ENCODE results near the gene RTN4R.
"Not testable (repeated sequence)": the region's sequence is repeated elsewhere in the genome, so short reads cannot be mapped to it uniquely, and the experiment has no call there.

RTN4R gene

DNA sequence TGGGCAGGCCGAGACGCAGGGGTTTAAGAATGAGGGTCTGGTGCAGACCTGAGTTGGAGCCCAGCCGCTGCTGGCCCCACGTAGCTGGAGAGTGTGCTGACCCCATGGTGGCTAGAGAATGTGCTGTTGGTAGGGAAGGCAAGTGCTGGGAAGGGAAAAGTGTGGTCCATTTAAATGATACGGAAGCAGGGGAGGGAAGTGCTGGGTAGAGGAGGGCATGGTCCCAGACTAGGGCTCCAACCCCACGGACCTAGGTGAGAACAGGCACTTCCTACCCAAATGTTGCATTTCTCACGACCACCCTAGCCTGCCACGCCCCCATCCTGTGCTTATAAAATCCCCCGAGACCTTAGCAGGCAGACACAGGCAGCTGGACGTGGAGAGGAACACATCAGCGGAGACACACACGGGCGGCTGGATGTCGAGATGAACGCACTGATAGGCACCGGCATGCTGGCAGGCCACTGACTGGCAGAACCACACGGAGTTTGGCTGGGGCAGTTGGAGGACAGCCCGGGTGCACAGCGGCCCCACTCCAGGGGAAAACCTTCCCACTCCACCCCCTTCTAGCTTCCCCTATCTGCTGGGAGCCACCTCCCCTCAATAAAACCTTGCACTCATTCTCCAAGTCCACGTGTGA, 18.8 kb upstream of the RTN4R start:
- DNase-seq (ENCODE audit: low spot score) = not testable (repeated sequence)

DNA sequence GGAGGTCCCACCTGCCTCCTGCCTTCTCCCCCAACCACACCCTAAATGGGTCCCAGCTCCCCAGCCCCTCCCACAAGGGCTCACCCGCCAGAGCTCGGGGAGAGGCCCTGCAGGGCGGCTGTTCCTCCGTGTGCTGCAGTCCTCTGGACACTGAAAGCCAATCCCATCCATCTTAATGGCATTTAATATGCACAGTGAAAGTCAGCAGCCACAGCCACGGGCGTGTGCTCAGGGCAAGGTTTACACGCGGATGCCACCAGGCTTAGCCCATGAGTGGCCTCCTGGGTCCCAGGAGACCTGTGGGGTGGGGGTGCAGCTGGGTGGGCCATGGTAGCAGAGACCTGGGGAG, 18.2 kb upstream of the RTN4R start:
- DNase-seq (ENCODE audit: low spot score) = not testable (repeated sequence)

DNA sequence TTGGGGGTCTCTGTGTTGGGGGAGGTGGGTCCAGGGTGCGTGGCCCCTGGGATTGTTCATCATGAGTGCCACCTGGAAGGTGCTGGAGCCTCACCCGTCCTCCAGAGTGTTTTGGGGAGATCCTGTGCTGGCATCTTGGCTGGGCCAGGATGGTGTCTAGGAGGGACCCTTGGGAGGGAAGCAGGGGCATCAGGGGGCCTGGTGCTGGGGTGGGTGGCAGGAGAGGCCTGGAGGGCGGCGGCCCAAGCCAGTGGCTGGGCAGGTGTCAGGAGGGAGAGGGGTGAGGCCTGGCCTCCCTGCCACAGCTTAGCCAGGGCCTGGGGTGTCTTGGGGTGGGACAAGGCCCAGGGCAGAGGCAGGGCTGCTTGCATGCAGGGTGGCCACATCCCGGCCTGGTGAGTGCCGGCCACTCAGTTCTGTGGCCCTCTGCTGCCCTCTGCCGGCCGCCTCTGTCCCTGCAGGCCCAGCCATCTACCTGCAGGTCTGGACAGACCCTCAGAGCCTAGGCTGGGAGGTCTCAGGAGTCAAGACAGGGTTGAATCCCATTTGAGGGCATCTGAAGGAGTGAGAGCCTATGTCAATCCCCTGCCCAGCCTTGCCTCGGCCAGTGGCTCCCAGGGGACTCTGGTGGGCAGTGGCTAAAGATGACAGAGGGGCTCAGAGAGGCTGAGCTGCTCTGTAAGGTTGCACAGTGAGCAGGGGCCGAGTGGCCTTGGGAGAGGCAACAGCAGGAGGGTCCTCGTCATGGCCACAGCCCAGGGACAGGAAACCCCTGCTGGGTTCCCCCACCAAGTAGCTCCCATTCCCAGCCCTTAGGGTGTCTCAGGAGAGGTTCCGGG, 17.6 kb upstream of the RTN4R start:
- DNase-seq (ENCODE audit: low spot score) = not testable (repeated sequence)

DNA sequence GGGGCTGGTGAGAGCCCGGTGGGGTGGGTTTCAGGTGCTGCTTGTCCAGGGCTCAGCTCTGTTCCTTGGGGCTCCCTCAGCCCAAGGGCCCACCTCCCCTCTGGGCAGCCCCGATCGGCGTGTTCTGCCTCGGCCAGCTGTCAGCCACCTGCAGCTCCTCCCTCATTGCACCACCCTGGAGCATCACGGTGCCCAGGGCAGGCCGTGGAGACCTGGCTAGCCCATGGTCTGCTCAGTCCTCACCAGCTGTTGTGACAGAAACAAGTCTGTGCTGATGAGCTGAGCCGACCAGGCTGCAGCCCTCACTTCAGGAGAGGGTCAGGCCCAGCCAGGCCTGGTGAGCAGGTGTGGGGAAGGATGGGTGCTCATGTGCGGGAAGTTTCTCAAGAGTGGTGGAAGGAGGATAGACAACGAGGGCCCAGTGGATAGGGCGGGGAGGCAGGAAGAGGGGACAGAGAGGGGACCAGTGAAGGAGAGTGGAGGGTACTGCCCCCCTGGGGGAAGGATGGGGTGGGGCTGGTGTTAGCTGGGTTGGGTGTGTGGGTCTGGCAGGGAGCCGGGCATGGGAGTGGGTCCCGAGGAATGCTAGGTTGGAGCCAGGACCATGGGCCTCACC, 16.5 kb upstream of the RTN4R start:
- DNase-seq (ENCODE audit: low spot score) = no peak

DNA sequence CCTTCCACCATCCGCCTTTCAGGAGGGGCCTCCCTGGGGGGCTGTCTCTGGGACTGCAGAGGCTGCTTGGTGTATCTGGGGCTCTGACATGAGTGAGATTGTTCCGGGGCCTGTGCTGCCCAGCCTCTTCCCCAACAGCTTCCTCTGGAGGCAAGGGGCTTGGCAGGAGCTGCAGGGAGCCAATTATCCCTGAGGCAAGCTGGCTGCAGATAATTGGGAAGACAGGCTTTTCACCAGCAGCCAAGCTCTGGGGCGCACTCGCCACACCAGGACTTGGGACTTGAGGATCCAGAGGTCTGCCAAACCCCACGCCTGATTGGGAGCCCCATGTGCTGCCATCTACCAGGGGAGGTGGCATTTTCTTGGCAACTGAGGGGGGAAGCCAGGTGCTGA, 15.6 kb upstream of the RTN4R start:
- no peak for DNase-seq (ENCODE audit: low spot score)

DNA sequence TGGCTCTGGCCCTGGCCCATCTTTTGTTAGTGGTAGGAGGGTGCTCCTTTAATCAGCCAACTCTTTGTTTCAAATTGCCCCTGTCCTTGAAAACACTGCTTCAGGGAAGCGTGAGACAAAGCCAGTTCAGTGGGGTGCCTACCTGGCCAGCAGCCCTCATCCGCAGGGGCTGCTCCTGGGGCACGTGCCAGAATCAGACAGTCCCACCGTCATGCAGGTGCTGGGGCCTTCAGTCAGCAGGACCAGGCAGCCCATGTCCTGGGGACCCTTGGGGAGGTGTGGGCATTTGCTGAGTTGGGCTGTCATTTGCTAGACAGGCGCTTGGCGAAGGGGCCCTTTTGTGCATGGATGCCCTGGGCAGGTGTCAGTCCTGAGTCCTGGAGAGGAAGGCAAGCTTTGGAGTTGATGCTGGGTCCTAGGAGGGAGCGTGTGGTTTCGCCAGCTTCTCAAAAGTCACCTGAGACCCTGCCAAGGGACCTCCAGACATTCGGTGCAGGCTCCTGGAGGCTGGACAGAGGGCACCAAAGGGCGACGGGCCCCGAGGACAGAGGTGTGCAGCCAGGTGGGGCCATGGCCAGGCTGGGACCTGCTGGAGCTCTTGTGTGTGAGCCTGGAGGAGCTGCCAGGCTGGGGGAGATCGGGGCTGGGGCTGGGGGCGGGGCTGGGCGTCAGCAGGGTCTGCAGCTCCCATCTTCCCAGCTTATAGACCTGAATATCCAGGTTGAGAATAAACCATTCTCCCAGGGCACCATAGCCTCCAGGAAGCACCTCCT, 15.0 kb upstream of the RTN4R start:
- DNase-seq (ENCODE audit: low spot score) = no peak

DNA sequence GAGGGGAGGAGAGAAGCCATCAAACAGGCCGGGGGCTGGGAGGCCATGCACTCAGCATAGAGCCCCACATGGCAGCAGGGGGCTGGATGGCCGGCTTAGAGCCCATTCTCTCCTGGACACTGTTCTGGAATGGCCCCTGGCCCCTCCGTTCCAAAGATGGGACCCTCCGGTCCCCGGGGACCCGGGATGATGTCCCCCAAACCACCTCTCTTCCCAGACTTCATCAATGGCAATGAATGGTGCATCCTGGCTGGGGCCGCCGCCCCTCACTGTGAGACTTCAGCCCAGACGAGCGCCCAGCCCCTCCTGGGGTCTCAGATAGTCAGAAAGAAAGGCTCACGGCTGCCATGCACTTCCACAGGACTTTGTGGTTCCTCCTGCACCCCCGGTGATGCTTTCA, 13.8 kb upstream of the RTN4R start:
- no peak for DNase-seq (ENCODE audit: low spot score)

DNA sequence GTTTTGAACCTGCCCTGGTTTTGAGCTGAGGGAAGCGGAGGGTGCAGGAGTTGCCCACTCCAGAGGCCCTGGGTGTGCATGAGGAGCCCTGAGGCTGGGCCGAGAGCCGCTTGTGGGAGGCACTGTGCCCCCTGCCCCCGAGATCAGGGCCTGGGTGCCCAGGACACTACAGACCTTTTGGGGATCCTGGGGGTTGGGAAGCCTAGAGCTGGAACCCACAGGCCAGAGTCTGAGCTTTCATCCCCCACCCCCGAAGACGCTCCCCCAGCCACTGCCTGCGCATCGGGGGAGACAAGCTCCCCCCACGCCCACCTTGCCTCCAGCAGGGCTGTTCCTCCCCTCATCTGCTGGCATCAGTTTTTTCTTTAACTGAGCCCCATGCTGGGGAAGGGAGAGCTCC, 13.4 kb upstream of the RTN4R start:
- not testable (repeated sequence) for DNase-seq (ENCODE audit: low spot score)

DNA sequence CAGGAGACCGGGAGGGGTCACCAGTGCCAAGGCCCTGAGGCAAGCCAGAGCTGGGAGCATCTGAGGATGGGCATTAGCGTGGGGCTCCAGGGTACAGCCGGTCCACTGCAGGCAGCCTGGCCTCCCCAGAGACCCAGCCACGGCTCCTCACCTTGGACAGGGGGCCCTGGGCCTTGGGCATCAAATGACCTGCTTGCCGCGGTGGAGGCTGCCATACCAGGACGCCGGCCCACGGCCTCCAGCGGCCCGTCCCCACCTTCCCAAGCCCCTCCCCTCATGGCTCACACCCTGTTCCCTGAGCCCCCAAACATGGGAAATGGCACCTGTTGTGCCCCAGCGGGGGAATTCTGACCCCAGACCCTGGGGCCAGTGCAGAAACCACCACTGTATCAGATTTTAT, 12.7 kb upstream of the RTN4R start:
- no peak for DNase-seq (ENCODE audit: low spot score)

DNA sequence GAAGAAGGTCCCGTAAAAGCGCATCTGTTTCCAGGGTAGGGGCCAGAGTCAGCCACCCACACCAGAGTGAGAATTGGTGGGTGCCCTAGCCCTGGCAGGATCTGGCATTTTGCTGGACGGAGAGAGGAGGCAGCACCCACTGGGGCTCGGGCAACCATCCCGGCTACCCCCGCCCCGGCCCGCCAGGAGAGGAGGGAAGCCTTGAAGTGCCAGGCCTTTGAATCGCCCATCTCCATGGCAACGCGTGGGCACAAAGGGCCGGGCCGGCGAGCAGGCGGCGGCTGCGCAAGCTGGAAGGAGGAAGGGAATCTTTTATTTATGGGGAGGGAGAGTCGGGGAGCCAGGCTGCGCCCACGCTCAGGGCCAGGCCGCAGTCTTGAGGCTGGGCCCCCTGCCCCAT, 12.0 kb upstream of the RTN4R start:
- DNase-seq (ENCODE audit: low spot score) = not testable (repeated sequence)

DNA sequence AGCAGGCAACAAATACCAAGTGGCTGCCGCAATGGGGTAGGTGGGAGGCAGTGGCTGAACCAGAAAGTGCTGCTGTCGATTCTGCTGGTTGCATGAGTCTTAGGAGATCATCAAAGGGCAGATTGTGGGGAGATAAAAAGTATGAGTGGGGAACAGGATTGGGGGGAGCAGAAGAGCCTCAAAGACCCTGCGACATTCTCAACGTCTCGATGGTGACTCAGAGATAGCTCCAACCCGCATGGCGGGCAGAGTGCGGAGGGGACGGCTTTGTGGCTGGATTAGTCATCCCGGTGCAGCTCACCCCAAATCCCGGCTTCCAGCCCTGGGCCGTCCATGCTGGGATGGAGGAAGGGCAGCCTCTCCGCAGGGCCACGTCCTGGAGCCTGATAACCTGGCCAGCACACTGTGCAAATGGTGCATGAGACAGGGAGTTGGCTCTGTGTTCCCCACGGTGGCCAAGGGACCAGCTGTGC, 11.6 kb upstream of the RTN4R start:
- DNase-seq (ENCODE audit: low spot score) = no peak

DNA sequence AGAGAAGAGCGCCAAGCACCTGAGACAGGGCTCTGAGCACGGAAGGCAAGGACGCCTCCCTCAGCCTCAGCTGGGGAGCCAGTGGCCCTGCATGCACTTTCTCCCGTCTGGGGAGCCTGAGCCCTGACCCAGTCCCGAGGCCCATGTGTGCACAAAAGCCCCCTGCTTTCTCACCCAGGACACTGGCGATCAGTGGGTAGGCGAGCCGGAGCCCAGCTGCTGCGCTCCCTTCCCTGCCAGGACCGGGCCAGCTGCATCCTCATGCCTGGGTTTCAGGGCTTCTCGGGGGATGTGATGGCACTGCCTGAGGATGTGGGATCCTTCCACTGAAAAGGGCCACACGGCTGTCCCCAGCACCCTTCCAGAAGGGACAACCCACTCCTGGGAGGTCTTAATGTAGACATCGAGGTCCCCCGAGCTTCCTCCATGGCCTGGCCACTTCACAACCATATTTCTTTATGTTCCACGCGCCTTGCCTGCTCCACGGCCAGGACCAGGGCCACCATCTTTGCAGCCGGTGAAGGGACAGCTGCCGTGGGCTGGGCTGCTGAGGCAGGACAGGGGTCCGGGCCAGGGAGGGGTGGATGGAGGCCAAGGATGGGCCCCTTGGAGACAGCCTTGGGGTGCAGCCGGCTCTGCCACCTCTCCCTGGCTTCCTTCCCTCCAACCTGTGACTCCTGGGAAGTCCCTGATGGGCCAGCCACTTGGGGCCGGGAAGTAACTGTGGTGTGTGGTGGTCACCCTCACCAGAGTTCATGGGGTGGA, 10.8 kb upstream of the RTN4R start:
- not testable (repeated sequence) for DNase-seq (ENCODE audit: low spot score)

DNA sequence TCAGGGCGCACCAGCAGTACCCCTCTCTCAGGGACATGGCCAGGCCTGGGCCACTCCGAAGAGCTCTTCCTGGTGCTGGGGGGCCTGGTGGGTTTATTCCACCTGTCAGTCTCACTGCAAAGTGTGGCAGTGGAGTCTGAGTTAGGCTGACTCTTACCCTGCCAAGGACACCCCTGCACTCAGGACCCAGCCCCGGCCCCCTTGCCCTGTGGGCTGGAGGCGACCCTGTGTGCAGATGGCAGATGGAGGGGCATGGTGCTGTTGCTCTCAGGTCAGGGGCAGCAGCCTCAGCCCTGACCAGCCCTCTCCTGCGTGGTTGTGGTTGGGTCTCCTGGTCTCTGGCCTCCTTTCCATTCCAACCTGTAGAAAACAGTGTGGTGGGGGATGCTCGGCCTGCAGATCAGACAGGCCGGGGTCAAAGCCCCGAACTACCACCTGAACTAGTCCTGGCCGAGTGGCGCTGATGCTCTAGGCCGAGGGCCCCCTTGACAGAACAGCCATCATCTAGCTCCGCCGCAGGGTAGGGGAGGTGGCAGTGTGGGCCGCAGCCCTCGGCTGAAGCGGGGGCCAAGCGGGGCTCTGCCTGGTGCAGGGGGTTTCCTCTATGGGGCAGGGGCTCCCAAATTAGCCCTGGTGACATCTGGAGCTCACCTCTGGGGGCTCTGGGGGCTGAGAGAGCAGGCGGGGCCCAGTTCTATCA, 10.0 kb upstream of the RTN4R start:
- DNase-seq (ENCODE audit: low spot score) = not testable (repeated sequence)

DNA sequence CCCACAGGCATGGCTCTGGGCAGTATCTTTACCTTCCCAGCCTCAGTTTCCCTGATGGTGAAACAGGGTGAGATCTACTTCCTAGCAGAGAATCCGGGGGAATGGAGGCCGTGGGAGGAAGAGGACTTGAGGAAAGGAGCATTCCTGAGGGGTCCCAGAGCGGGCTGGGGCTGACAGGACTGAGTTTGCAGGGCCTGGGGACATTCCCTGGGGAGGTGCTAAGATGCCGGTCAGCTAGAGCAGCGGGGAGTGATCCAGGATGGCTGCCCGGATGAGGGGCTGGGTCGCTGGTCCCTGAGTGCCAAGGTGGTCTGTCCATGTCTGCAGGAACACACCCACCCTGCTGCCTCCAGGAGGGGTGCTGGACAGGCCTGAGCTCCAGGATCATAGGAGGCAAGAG, 8.3 kb upstream of the RTN4R start:
- DNase-seq (ENCODE audit: low spot score) = no peak

DNA sequence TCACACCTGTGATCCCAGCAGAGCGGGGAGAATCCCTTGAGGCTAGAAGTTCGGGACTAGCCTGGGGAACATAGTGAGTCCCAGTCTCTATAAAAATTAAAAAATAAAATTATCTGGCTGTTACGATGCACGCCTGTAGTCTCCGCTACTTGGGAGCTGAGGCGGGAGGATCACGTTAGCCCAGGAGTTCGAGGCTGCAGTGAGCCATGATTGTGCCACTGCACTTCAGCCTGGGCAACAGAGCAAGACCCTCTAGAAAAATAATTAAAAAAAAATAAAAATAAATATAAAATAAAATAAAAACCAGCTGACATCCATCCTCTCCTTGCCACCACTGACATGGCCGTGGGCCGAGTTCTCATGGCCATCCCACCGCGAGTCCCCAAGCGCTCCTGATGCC, 7.7 kb upstream of the RTN4R start:
- no peak for DNase-seq (ENCODE audit: low spot score)

DNA sequence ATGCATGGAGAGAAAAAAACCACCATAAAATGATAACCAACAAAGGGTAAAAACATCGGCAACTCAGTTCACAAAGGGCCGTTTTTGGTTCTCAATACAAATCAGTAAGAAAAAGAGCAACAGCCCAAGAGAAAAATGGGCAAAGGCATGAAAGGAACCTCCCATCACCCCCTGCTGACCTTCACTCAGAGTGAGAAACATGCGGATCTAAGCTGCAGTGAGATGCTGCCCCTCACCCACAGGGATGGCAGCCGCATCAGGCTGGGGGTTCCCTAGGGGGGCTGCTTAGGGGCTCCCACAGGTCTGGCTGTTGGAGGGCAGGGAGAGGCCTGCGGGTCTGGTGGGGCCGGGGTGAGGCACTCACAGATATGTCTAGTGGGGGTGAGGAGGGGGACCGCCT, 7.2 kb upstream of the RTN4R start:
- DNase-seq (ENCODE audit: low spot score) = not testable (repeated sequence)

DNA sequence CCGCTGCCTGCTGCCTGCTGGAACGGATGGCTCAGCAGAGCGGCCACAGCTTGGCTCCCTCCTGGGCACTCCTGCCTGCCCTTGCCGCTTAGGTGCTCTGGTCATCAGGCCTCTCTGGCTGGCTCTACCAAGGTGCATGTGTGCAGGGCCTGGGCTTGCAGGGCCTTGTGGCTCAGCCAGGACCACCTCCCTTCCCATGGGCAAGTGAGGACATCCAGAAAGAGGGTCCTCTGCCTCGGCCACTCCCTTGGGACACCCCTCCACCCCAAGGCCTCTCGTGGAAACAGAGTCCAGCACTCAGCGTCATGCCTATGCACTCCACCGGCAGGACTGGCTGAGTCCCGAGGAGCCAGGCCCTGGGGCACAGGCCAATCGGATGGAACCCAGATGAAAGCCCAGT, 6.3 kb upstream of the RTN4R start:
- DNase-seq (ENCODE audit: low spot score) = not testable (repeated sequence)

DNA sequence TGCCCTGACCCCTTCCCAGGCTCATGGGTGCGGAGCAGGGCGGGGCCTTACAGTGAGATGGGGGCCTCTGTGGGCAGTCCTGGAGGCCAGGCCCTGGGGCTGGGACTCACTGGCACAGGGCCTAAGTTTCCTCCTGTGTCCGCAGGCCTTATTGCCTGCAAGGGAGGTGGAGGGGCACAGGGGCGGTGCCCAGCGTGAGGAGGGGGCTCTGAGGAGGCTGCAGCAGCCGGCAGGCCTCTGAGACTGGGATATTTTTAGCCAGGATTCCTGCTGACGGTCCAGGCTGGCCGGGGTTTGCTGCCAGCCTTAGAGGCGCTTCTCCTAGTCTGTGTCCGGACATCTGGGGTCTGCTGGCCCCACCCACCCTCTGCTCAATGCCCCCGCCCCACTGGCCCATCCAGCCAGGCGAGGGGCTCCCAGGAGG, 5.7 kb upstream of the RTN4R start:
- DNase-seq (ENCODE audit: low spot score) = no peak

DNA sequence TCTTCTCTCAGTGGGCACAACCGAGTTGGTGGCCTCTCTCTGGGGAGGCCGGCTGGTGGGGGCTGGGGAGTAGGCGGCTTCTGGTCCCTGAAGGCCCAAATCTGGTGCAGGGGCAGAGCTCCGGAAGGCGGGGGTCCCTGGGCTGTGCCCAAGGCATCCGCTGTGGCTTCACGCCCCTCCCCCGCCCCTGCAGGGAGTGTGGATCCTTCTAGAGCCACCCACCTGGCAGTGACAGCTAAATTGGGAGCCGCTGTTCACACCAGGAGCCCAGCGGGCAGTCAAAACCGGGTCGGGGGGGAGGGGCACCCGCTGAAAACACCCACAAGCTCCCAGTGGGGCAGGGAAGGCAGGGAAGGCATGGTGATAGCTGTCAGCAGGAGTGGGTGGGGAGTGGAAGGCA, 4.6 kb upstream of the RTN4R start:
- DNase-seq (ENCODE audit: low spot score) = no peak

DNA sequence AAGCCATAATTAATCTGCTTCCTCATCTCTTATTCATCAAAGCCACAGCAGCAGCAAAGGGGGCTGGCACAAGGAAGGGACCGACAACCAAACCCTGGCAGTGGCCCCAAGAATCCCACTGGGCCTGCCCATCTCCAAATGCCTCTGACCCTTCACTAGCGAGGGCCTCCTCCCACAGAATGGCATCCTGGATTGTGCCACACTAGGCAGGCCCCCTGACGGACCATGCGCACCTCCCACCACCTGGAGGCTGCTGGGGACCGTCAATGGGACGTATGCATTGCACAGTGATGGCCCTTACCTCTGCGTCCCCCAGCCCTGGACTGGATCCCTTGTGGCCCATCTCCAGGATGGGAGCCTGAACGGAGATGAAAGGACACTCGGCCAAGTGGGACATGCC, 4.1 kb upstream of the RTN4R start:
- no peak for DNase-seq (ENCODE audit: low spot score)
